ENCODE data around the gene LPIN3.

Gene LPIN3

GRCh38 chr20:41340327-41341055, at the start of gene LPIN3:
TSS of gene LPIN3 (plus strand) at chr20:41340821. CDS start at chr20:41345804, 4,983 bp downstream.
- peak within 1 kb of the TSS; percentile 15 for H3K4me3 ChIP-seq (ENCODE audit: low read length)

GRCh38 chr20:41293269-41294037, 47.2 kb upstream of the LPIN3 start:
- no peak overlapping the region for H3K4me3 ChIP-seq (ENCODE audit: low read length)
- H3K9me3 ChIP-seq (ENCODE audit: low read length): no peaks in the 10 kb centered on the region

More at GRCh38 chr20:41340327-41341055, at the start of gene LPIN3:
- Histone ChIP-seq H3K36me3 (ENCODE audit: insufficient read depth, low read length) (no peaks in the 10 kb centered on the region), H3K4me1 (ENCODE audit: insufficient read depth, low read length) (no peaks in the 10 kb centered on the region), H2AFZ (ENCODE audit: low read depth, low read length) (no peak within 1 kb of the TSS), H3K27me3 (ENCODE audit: insufficient read depth, low read length) (no peaks in the 10 kb centered on the region), H3K9me3 (ENCODE audit: low read length) (no peaks in the 10 kb centered on the region)

GRCh38 chr20:41299899-41300298, 40.7 kb upstream of the LPIN3 start:
- Histone ChIP-seq H3K36me3 (ENCODE audit: insufficient read depth, low read length) (no peaks in the 10 kb centered on the region), H3K9me3 (ENCODE audit: low read length) (no peaks in the 10 kb centered on the region), H3K4me3 (ENCODE audit: low read length) (no peak overlapping the region), H3K4me1 (ENCODE audit: insufficient read depth, low read length) (peaks cover 19% of the 10 kb centered on the region), H3K27me3 (ENCODE audit: insufficient read depth, low read length) (no peaks in the 10 kb centered on the region), H2AFZ (ENCODE audit: low read depth, low read length) (no peak overlapping the region)

More at GRCh38 chr20:41293269-41294037, 47.2 kb upstream of the LPIN3 start:
- H3K36me3 ChIP-seq (ENCODE audit: insufficient read depth, low read length): no peaks in the 10 kb centered on the region
- H3K4me1 ChIP-seq (ENCODE audit: insufficient read depth, low read length): peaks cover 13% of the 10 kb centered on the region
- H3K27me3 ChIP-seq (ENCODE audit: insufficient read depth, low read length): no peaks in the 10 kb centered on the region
- H2AFZ ChIP-seq (ENCODE audit: low read depth, low read length): no peak overlapping the region

- Histone ChIP-seq H3K9me3 (ENCODE audit: low read length) (no peaks in the 10 kb centered on the region), H3K4me1 (ENCODE audit: insufficient read depth, low read length) (peaks cover 19% of the 10 kb centered on the region), H2AFZ (ENCODE audit: low read depth, low read length) (no peak overlapping the region), H3K4me3 (ENCODE audit: low read length) (no peak overlapping the region), H3K36me3 (ENCODE audit: insufficient read depth, low read length) (no peaks in the 10 kb centered on the region), H3K27me3 (ENCODE audit: insufficient read depth, low read length) (no peaks in the 10 kb centered on the region)
Observed at GRCh38 chr20:41300383-41300782, 40.2 kb upstream of the LPIN3 start.

- no peaks in the 10 kb centered on the region for H3K9me3 ChIP-seq (ENCODE audit: low read length)
- H2AFZ ChIP-seq (ENCODE audit: low read depth, low read length): no peak overlapping the region
- H3K4me3 ChIP-seq (ENCODE audit: low read length): no peak overlapping the region
- H3K4me1 ChIP-seq (ENCODE audit: insufficient read depth, low read length): peaks cover 19% of the 10 kb centered on the region
- H3K27me3 ChIP-seq (ENCODE audit: insufficient read depth, low read length): no peaks in the 10 kb centered on the region
- no peaks in the 10 kb centered on the region for H3K36me3 ChIP-seq (ENCODE audit: insufficient read depth, low read length)
Observed at GRCh38 chr20:41300886-41301285, 39.7 kb upstream of the LPIN3 start.

- H3K9me3 ChIP-seq (ENCODE audit: low read length): no peaks in the 10 kb centered on the region
- no peaks in the 10 kb centered on the region for H3K36me3 ChIP-seq (ENCODE audit: insufficient read depth, low read length)
- H3K27me3 ChIP-seq (ENCODE audit: insufficient read depth, low read length): no peaks in the 10 kb centered on the region
- H2AFZ ChIP-seq (ENCODE audit: low read depth, low read length): no peak overlapping the region
- peaks cover 19% of the 10 kb centered on the region for H3K4me1 ChIP-seq (ENCODE audit: insufficient read depth, low read length)
- no peak overlapping the region for H3K4me3 ChIP-seq (ENCODE audit: low read length)
Observed at GRCh38 chr20:41304002-41304401, 36.6 kb upstream of the LPIN3 start.

- no peak overlapping the region for H3K4me3 ChIP-seq (ENCODE audit: low read length)
- H3K27me3 ChIP-seq (ENCODE audit: insufficient read depth, low read length): no peaks in the 10 kb centered on the region
- no peaks in the 10 kb centered on the region for H3K9me3 ChIP-seq (ENCODE audit: low read length)
- H3K4me1 ChIP-seq (ENCODE audit: insufficient read depth, low read length): peaks cover 15% of the 10 kb centered on the region
- no peaks in the 10 kb centered on the region for H3K36me3 ChIP-seq (ENCODE audit: insufficient read depth, low read length)
- no peak overlapping the region for H2AFZ ChIP-seq (ENCODE audit: low read depth, low read length)
Observed at GRCh38 chr20:41304424-41305079, 36.1 kb upstream of the LPIN3 start.

- Histone ChIP-seq H3K4me3 (ENCODE audit: low read length) (no peak overlapping the region), H3K4me1 (ENCODE audit: insufficient read depth, low read length) (no peaks in the 10 kb centered on the region), H3K9me3 (ENCODE audit: low read length) (no peaks in the 10 kb centered on the region), H2AFZ (ENCODE audit: low read depth, low read length) (no peak overlapping the region), H3K27me3 (ENCODE audit: insufficient read depth, low read length) (no peaks in the 10 kb centered on the region), H3K36me3 (ENCODE audit: insufficient read depth, low read length) (no peaks in the 10 kb centered on the region)
Observed at GRCh38 chr20:41306061-41306727, 34.4 kb upstream of the LPIN3 start.

GRCh38 chr20:41307021-41307420, 33.6 kb upstream of the LPIN3 start:
- Histone ChIP-seq H3K4me1 (ENCODE audit: insufficient read depth, low read length) (no peaks in the 10 kb centered on the region), H3K36me3 (ENCODE audit: insufficient read depth, low read length) (no peaks in the 10 kb centered on the region), H3K4me3 (ENCODE audit: low read length) (no peak overlapping the region), H3K9me3 (ENCODE audit: low read length) (no peaks in the 10 kb centered on the region), H3K27me3 (ENCODE audit: insufficient read depth, low read length) (no peaks in the 10 kb centered on the region), H2AFZ (ENCODE audit: low read depth, low read length) (no peak overlapping the region)

GRCh38 chr20:41308290-41308711, 32.3 kb upstream of the LPIN3 start:
- Histone ChIP-seq H3K27me3 (ENCODE audit: insufficient read depth, low read length) (no peaks in the 10 kb centered on the region), H3K36me3 (ENCODE audit: insufficient read depth, low read length) (no peaks in the 10 kb centered on the region), H3K9me3 (ENCODE audit: low read length) (no peaks in the 10 kb centered on the region), H3K4me3 (ENCODE audit: low read length) (no peak overlapping the region), H3K4me1 (ENCODE audit: insufficient read depth, low read length) (no peaks in the 10 kb centered on the region), H2AFZ (ENCODE audit: low read depth, low read length) (no peak overlapping the region)

GRCh38 chr20:41308726-41309413, 31.8 kb upstream of the LPIN3 start:
- Histone ChIP-seq H3K4me3 (ENCODE audit: low read length) (no peak overlapping the region), H3K36me3 (ENCODE audit: insufficient read depth, low read length) (no peaks in the 10 kb centered on the region)

GRCh38 chr20:41309817-41310216, 30.8 kb upstream of the LPIN3 start:
- Histone ChIP-seq H2AFZ (ENCODE audit: low read depth, low read length) (no peak overlapping the region), H3K4me1 (ENCODE audit: insufficient read depth, low read length) (no peaks in the 10 kb centered on the region), H3K4me3 (ENCODE audit: low read length) (no peak overlapping the region), H3K36me3 (ENCODE audit: insufficient read depth, low read length) (no peaks in the 10 kb centered on the region), H3K9me3 (ENCODE audit: low read length) (no peaks in the 10 kb centered on the region), H3K27me3 (ENCODE audit: insufficient read depth, low read length) (no peaks in the 10 kb centered on the region)

More at GRCh38 chr20:41308726-41309413, 31.8 kb upstream of the LPIN3 start:
- Histone ChIP-seq H3K27me3 (ENCODE audit: insufficient read depth, low read length) (no peaks in the 10 kb centered on the region), H3K4me1 (ENCODE audit: insufficient read depth, low read length) (no peaks in the 10 kb centered on the region), H3K9me3 (ENCODE audit: low read length) (no peaks in the 10 kb centered on the region), H2AFZ (ENCODE audit: low read depth, low read length) (no peak overlapping the region)
